Measurements from ENCODE around the gene FADS1. TPM values are rescaled to one million over a fixed set of nuclear protein-coding genes. Genes with fewer than 3 reads are reported as not detected.

Gene FADS1
- total and polyA plus RNA-seq, 2 of the 13 experiments (the other 11 are each of a cell fraction or from before 2014, with no cell fraction given): 91.8 to 108 TPM

GRCh38 chr11:61816736-61817455 is at the start of gene FADS1 (continued):
- TF ChIP-seq CSRNP1 (CRISPR knock-in tag; IDR thresholded peaks at IDR 0.05) (no peak), ZNF609 (CRISPR knock-in tag; IDR thresholded peaks at IDR 0.05; ENCODE audit: borderline replicate concordance) (peak; percentile 59; the same call in 1 of the 2 replicates), ZNF572 (CRISPR knock-in tag; IDR thresholded peaks at IDR 0.05) (no peak), ZNF367 (CRISPR knock-in tag; IDR thresholded peaks at IDR 0.05; ENCODE audit: borderline replicate concordance) (no peak), ZNF160 (CRISPR knock-in tag; IDR thresholded peaks at IDR 0.05) (peak; percentile 88), ZNF18 (CRISPR knock-in tag; IDR thresholded peaks at IDR 0.05; ENCODE audit: insufficient replicate concordance) (peak; percentile 54), CHD2 (IDR thresholded peaks at IDR 0.05; ENCODE audit: low read depth, low read length) (peak; percentile 93), ZNF441 (CRISPR knock-in tag; IDR thresholded peaks at IDR 0.05; ENCODE audit: borderline replicate concordance) (peak; percentile 80; the same call in 1 of the 2 replicates), ZNF782 (CRISPR knock-in tag; IDR thresholded peaks at IDR 0.05; ENCODE audit: borderline replicate concordance) (peak; percentile 89; the same call in 1 of the 2 replicates), ZMYM4 (CRISPR knock-in tag; IDR thresholded peaks at IDR 0.05) (peak; percentile 91), MXD3 (CRISPR knock-in tag; IDR thresholded peaks at IDR 0.05) (peak; percentile 61), ZNF205 (CRISPR knock-in tag; IDR thresholded peaks at IDR 0.05) (peak; percentile 80; the same call in 1 of the 2 replicates), ZNF337 (CRISPR knock-in tag; IDR thresholded peaks at IDR 0.05; ENCODE audit: borderline replicate concordance, low read depth) (no peak), PHF20 (CRISPR knock-in tag; IDR thresholded peaks at IDR 0.05) (peak; percentile 38; the same call in 1 of the 2 replicates)

Data from HepG2 (cell line).